ENCODE results near the gene PTPRD. TPM values are rescaled to one million over a fixed set of nuclear protein-coding genes. Genes with fewer than 3 reads are reported as not detected.

Gene PTPRD
- total RNA-seq, 1 experiment from 2014 or later, result 0.02 TPM

- Histone ChIP-seq H3K9ac (ENCODE audit: low read length) (no peak overlapping the region), H3K36me3 (ENCODE audit: control insufficient read depth in 1 of 2, insufficient read depth in 2 of 2, low read length in 2 of 2) (no peaks in the 10 kb centered on the region), H3K27me3 (ENCODE audit: insufficient read depth, low read length) (no peaks in the 10 kb centered on the region), H3K79me2 (ENCODE audit: insufficient read depth, low read length) (no peaks in the 10 kb centered on the region), H3K9me2 (ENCODE audit: insufficient read depth) (no peaks in the 10 kb centered on the region), H4K20me1 (ENCODE audit: insufficient read depth) (no peaks in the 10 kb centered on the region), H3K4me1 (ENCODE audit: control insufficient read depth in 1 of 2, insufficient read depth in 2 of 2, low read length in 2 of 2) (no peaks in the 10 kb centered on the region), H2AFZ (ENCODE audit: low read depth, low read length, poor library complexity, severe bottlenecking) (no peak overlapping the region), H3K27ac (ENCODE audit: low read depth, low read length) (no peak overlapping the region), H3K4me3 (replicated peaks in 1 of 2; ENCODE audit: low read depth in 1 of 2, low read length in 2 of 2) (no peak overlapping the region), H3K4me2 (ENCODE audit: low read length) (no peak overlapping the region), H3K9me3 (ENCODE audit: control insufficient read depth in 1 of 2, insufficient read depth in 1 of 2, low read depth in 1 of 2, low read length in 2 of 2) (peaks cover 0 to 24% of the 10 kb centered on the region in 2 experiments; a peak in 2 of 4 replicates)
- DNase-seq (ENCODE audit: low read depth, low spot score) (no peak), ATAC-seq (no peak)
- POLR2A ChIA-PET, result no interaction called here
- RAD21 ChIA-PET (ENCODE audit: low non-redundant PET in 1 of 2, low total read pairs in 2 of 2, uncharacterized antibody in 2 of 2, unreplicated experiment in 2 of 2), result no interaction called here
- no peak for TF ChIP-seq SIN3A (IDR thresholded peaks at IDR 0.05; ENCODE audit: low read depth)
- TF ChIP-seq CEBPB (IDR thresholded peaks at IDR 0.05; ENCODE audit: low read depth), result no peak
- TF ChIP-seq EGR1 (IDR thresholded peaks at IDR 0.05; ENCODE audit: low read depth), result no peak
- no peak for TF ChIP-seq EZH2 (IDR thresholded peaks at IDR 0.05)
- no peak for TF ChIP-seq ZFX (IDR thresholded peaks at IDR 0.05)
- TF ChIP-seq YY1 (IDR thresholded peaks at IDR 0.05; ENCODE audit: extremely low read depth, insufficient replicate concordance, low read depth, low read length), result no peak
- no peak for TF ChIP-seq ZBTB33 (IDR thresholded peaks at IDR 0.05; ENCODE audit: extremely low read depth, insufficient replicate concordance, low read length)
- TF ChIP-seq SP1 (IDR thresholded peaks at IDR 0.05; ENCODE audit: low read depth), result no peak
- no peak for TF ChIP-seq ZNF274 (IDR thresholded peaks at IDR 0.05; ENCODE audit: low read depth, low read length)
- TF ChIP-seq POLR2AphosphoS5 (IDR thresholded peaks at IDR 0.05; ENCODE audit: low read depth, low read length), result no peak
- CTCF ChIA-PET, result no interaction called here
- no TSS peak for BruUV-seq (replicated peaks)
- intact Hi-C loops (cut with micrococcal nuclease), result no loop called here
These were observed 1286.1 kb downstream of the PTPRD start for GRCh38 chr9:9326749-9327148.
